GM21717 (cell line): Measurements from ENCODE around the gene CYB5B.

Experiments used
- ATAC-seq: cut with Tn5 transposase; IDR thresholded peaks from one replicate; pipeline ENCODE4 v1.9.1; 2021; ENCODE audit warnings: mild to moderate bottlenecking, moderate library complexity; ENCODE audit not compliant: unreplicated experiment

CYB5B gene, protein sequence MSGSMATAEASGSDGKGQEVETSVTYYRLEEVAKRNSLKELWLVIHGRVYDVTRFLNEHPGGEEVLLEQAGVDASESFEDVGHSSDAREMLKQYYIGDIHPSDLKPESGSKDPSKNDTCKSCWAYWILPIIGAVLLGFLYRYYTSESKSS

DNA sequence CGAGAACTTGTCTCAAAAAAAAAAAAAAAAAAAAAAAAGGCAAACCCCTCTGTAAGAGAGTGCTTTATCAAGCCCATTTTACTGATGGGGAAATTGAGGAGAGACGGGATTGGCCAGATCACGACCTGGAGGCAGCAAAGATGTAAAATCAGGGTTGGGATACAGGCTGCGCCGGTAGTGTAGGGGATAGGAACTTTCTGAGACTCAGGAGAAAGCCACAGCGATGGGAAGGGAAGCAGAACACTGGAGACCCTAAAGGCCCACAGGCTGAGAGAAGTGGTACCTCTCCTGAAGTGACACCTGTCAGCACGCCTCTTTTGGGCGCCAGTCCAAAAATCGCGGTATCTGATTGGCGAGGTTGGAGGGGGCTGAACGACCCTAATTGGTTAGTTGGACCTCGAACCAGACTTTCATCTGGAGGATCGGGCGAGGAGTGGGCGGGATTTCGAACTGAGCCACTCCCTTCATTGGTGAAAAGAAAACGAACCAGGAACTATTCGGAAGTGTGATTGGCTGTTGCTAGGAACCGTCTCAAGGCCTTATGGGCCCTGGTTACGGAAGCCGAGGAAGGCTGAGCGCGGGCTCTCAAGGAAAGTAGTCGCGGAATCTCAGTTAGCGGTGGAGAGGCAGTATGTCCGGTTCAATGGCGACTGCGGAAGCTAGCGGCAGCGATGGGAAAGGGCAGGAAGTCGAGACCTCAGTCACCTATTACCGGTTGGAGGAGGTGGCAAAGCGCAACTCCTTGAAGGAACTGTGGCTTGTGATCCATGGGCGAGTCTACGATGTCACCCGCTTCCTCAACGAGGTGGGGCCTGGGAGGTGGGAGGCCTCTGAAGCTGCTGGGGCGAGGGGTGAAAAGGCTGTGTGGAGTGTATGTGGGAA lies at the start of gene CYB5B:
Gene CYB5B (plus strand): TSS at position 567 of the 882 bp plus-strand sequence. CDS start 65 bp downstream, at position 632.
- peak; percentile 98 for ATAC-seq

- no peak for ATAC-seq
Measured at GRCh38 chr16:69376393-69377059, 47.9 kb upstream of the CYB5B start.

- ATAC-seq: no peak
Measured at GRCh38 chr16:69378036-69378435, 46.4 kb upstream of the CYB5B start.

GRCh38 chr16:69378760-69379159 lies 45.7 kb upstream of the CYB5B start:
- ATAC-seq: no peak

DNA sequence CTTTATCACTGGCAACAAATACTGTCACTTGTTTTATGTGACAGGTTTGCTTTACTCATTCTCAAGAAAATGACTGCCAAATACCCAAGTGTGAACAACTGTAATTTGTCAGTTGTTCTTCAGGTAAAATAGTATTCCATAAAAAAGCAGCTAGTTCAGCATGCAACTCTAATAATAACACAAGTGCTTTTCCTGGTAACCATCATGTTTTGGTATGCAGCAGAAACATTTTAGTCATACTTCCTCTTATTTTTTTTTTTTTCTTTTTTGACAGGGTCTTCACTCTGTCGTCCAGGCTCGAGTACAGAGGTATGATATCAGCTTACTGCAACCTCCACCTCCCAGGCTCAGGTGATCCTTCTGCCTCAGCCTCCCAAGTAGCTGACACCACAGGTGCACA lies 43.2 kb upstream of the CYB5B start:
- no peak for ATAC-seq

- no peak for ATAC-seq
Measured at GRCh38 chr16:69382421-69382820, 42.0 kb upstream of the CYB5B start.

DNA sequence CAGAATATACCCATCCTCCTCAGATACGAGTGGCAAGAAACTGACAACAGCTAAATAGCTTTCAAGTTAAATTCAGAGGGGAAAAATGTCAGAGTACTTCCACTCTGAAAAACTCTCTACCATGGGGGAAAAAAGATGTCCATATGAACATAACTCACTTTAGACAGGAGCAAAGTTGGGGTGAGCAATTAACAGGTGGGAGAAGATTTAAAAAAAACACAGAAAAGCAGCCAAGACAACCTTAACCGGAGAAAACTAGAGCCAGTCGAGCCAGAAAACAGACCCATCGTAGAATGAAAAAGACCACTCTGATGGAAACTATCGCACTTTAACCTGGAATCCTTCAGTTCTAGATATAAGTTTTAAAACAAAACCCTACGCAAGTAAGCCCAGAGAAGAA lies 39.4 kb upstream of the CYB5B start:
- ATAC-seq: no peak

DNA sequence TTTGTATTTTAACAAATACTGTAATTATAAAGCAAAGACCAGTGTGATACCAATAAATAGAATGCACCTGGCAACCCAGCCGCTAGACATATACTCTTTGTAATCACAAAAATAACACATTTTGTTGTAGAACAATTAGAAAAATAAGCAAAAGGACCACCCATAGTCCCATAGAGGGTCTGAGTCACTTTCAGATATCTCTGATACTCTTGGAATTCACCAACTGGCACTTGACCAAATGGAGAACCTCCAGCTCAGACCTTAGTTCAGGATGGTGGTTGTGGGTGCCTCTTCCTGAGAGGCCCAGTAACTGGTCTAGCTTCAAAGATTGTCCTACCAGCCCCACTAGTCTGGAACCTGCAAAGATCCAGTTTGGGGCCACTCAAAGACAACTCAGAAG lies 37.8 kb upstream of the CYB5B start:
- no peak for ATAC-seq

- no peak for ATAC-seq
Measured at GRCh38 chr16:69393898-69394849, 30.2 kb upstream of the CYB5B start.

DNA sequence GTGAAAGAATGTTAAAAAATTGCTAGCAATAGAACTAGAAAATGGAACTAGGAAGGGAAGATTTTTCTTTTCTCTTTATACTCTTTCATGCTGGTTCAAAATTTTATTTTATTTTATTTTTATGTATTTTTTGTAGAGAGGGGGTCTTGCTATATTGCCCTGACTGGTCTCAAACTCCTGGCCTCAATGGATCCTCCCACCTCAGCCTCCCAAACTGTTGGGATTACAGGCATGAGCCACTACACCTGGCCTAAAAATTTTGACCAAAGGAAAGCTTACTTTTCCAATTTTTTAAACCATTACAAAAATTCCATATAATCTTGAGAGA lies 28.6 kb upstream of the CYB5B start:
- ATAC-seq: no peak

- ATAC-seq: no peak
Measured at GRCh38 chr16:69396187-69397061, 28.0 kb upstream of the CYB5B start.

DNA sequence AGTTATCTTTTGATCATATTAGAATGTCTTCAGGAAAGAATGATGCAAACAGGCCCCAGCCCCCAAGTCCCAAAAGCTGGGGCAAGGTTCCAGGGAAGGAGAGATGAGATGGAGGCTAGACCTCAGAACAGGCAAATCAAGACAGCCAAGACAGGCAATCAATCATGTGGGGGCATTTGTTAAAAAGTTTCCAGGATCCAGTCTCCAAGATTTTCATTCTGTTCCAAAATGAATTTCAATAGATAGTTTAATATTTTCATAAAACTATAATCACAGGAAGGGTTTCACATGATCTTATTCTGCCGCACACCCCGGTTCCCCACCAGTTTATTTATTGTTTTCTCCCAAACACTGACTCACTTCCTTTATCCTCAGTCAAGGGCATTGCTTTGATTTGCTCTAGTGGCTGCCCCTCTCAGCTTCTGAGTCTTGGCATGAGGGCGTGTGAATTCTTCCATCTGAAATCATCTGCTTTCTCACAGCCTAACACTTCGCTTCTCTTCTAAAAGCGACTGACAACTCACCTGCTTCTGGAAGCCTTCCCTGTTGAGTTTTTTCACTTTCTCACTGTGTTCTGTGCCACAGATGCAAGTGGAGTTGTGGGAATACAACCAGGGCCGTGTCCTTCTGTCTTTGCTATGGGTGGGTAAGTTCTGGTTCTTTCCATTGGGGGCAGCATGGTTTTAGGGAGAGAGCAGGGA lies 26.4 kb upstream of the CYB5B start:
- ATAC-seq: no peak

GRCh38 chr16:69399361-69399760 lies 25.1 kb upstream of the CYB5B start:
- no peak for ATAC-seq

- ATAC-seq: no peak
Measured at GRCh38 chr16:69402439-69402838, 22.0 kb upstream of the CYB5B start.

- ATAC-seq: no peak
Measured at GRCh38 chr16:69404275-69404805, 20.1 kb upstream of the CYB5B start.

DNA sequence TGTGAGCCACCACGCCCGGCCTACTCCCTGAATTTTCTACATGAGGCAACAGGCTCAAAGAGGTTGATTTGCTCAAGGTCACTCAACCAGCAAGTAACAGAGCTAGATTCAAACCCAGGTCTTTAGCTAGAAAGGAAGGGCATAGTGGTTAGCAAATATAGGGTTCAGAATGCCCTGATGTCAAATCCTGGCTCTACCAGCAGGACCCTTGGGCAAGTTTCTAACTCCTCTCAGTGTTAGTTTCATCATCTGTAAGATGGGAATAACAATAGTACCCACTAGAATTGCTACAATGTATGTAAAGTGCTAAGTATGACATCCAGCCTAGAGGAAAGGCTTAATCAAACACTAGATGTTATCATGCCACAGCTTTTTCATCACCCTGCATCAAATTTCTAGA lies 19.1 kb upstream of the CYB5B start:
- ATAC-seq: no peak

- no peak for ATAC-seq
Measured at GRCh38 chr16:69405757-69406156, 18.7 kb upstream of the CYB5B start.

DNA sequence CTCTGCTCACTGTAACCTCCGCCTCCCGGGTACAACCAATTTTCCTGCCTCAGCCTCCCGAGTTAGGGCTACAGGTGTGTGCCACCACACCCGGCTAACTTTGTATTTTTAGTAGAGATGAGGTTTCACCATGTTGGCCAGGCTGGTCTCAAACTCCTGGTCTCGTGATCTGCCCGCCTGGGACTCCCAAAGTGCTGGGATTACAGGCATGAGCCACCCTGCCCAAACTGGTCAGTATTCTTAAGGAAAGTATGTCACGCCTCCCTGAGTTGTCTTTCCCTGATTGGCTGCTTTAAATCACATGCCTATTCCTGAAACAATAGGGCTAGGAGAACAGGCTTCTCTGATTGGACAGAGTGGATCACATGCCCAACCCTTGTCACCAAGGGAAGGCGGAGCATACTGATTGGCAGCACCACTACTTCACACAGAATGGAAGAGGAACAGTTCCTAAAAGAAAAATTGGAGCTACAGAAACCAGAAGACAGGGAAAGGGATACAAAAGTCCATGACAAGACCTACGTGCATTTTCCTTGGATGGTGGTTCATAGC lies 17.6 kb upstream of the CYB5B start:
- ATAC-seq: no peak
